Naive B cell (primary cell): Measurements from ENCODE around the gene KAT5. TPM values are rescaled to one million over a fixed set of nuclear protein-coding genes. Genes with fewer than 3 reads are reported as not detected.
A peak's percentile ranks its signal among the peaks of the same experiment; 100 is the strongest.
"Not testable (repeated sequence)": the region's sequence is repeated elsewhere in the genome, so short reads cannot be mapped to it uniquely, and the experiment has no call there.

Experiments
- ATAC-seq, 2 donors: fragments of 150-1000 bp; cut with Tn5 transposase; 2 replicates each; pipeline ENCODE4 v1.10.0; 2021; ENCODE audit warnings: low read depth in 2 of 2, mild to moderate bottlenecking in 2 of 2, moderate library complexity in 2 of 2
- DNase-seq: peaks from one replicate; pipeline ENCODE4 v3.0.0; 2022
- H3K27ac Mint-ChIP-seq, 6 donors: one replicate each; pipeline ENCODE4 v1.8.0; 2020 to 2022; ENCODE audit warnings: mild to moderate bottlenecking in 6 of 6, mixed read lengths in 6 of 6, moderate library complexity in 5 of 6, inconsistent platforms in 2 of 6
- H3K27me3 Mint-ChIP-seq, 3 donors: one replicate each; pipeline ENCODE4 v1.8.0; 2021 to 2022; ENCODE audit warnings: mixed read lengths in 3 of 3, mild to moderate bottlenecking in 1 of 3
- H3K36me3 Mint-ChIP-seq, 2 donors: one replicate each; pipeline ENCODE4 v1.8.0; 2020 to 2022; ENCODE audit warnings: mixed read lengths in 2 of 2, inconsistent platforms in 1 of 2, mild to moderate bottlenecking in 1 of 2
- H3K4me1 Mint-ChIP-seq, 3 donors: one replicate each; pipeline ENCODE4 v1.8.0; 2020 to 2022; ENCODE audit warnings: mixed read lengths in 3 of 3, inconsistent platforms in 1 of 3, mild to moderate bottlenecking in 1 of 3, moderate library complexity in 1 of 3
- H3K4me3 Mint-ChIP-seq, 8 donors: one replicate each; pipeline ENCODE4 v1.8.0; 2020 to 2022; ENCODE audit warnings: mild to moderate bottlenecking in 8 of 8, mixed read lengths in 8 of 8, moderate library complexity in 8 of 8, inconsistent platforms in 2 of 8
- H3K9me3 Mint-ChIP-seq, 7 donors: one replicate each; pipeline ENCODE4 v1.8.0; 2020 to 2022; ENCODE audit warnings: mixed read lengths in 7 of 7, mild to moderate bottlenecking in 5 of 7, inconsistent platforms in 2 of 7, moderate library complexity in 1 of 7
- polyA plus RNA-seq, 6 donors: library from polyadenylated mRNA; unstranded; fragments of 300-500 nt; fragmentation: Illumina TruSeq; gene quantifications; one replicate each; pipeline ENCODE4 v1.2.3, GENCODE V29; 2021; ENCODE audit warnings: low read depth in 6 of 6

Gene KAT5
- polyA plus RNA-seq, 6 donors from 2014 or later: 38.9 to 71.8 (median 63.6) TPM

- peak overlapping the region in 6 of 8 donors; percentile 31 to 95 (median 64) for H3K4me3 Mint-ChIP-seq
- H3K27me3 Mint-ChIP-seq: no peaks in the 10 kb centered on the region
- no peak for ATAC-seq
- H3K4me1 Mint-ChIP-seq: peaks cover 44 to 58% (median 46%) of the 10 kb centered on the region in 3 donors
- H3K27ac Mint-ChIP-seq: peak overlapping the region in 4 of 6 donors; percentile 72 to 95 (median 82)
- DNase-seq: no peak
- peaks cover 8 to 24% of the 10 kb centered on the region in 2 donors for H3K36me3 Mint-ChIP-seq
- no peaks in the 10 kb centered on the region for H3K9me3 Mint-ChIP-seq
These were observed 2.4 kb downstream of the KAT5 start for GRCh38 chr11:65714433-65714832.

GRCh38 chr11:65716302-65716701 lies 4.2 kb downstream of the KAT5 start:
- ATAC-seq (no peak), DNase-seq (no peak)
- peak overlapping the region in 1 of 8 donors; percentile 63 for H3K4me3 Mint-ChIP-seq
- peaks cover 8 to 24% of the 10 kb centered on the region in 2 donors for H3K36me3 Mint-ChIP-seq
- no peaks in the 10 kb centered on the region for H3K9me3 Mint-ChIP-seq
- peaks cover 49 to 69% (median 54%) of the 10 kb centered on the region in 3 donors for H3K4me1 Mint-ChIP-seq
- peak overlapping the region in 1 of 6 donors; percentile 72 for H3K27ac Mint-ChIP-seq
- no peaks in the 10 kb centered on the region for H3K27me3 Mint-ChIP-seq

GRCh38 chr11:65716774-65717405 lies 4.8 kb downstream of the KAT5 start:
- Mint-ChIP-seq H3K9me3 (no peaks in the 10 kb centered on the region), H3K27ac (peak overlapping the region in 1 of 6 donors; percentile 14), H3K36me3 (peaks cover 8 to 24% of the 10 kb centered on the region in 2 donors), H3K27me3 (no peaks in the 10 kb centered on the region), H3K4me1 (peaks cover 45 to 64% (median 51%) of the 10 kb centered on the region in 3 donors), H3K4me3 (peak overlapping the region in 1 of 8 donors; percentile 63)
- DNase-seq: no peak
- ATAC-seq: no peak

GRCh38 chr11:65717906-65718305 lies 5.9 kb downstream of the KAT5 start:
- Mint-ChIP-seq H3K4me1 (peaks cover 38 to 55% (median 42%) of the 10 kb centered on the region in 3 donors), H3K9me3 (no peaks in the 10 kb centered on the region), H3K4me3 (peak overlapping the region in 4 of 8 donors; percentile 26 to 63 (median 38)), H3K27me3 (no peaks in the 10 kb centered on the region), H3K36me3 (peaks cover 8 to 24% of the 10 kb centered on the region in 2 donors), H3K27ac (peak overlapping the region in 1 of 6 donors; percentile 75)
- ATAC-seq (no peak), DNase-seq (no peak)

GRCh38 chr11:65718531-65718930 lies 6.5 kb downstream of the KAT5 start:
- no peaks in the 10 kb centered on the region for H3K9me3 Mint-ChIP-seq
- H3K4me1 Mint-ChIP-seq: peaks cover 38 to 51% (median 42%) of the 10 kb centered on the region in 3 donors
- H3K36me3 Mint-ChIP-seq: peaks cover 8 to 24% of the 10 kb centered on the region in 2 donors
- H3K27ac Mint-ChIP-seq: peak overlapping the region in 2 of 6 donors; percentile 36 to 75
- DNase-seq: no peak
- H3K4me3 Mint-ChIP-seq: peak overlapping the region; percentile 59 to 94 (median 90)
- no peaks in the 10 kb centered on the region for H3K27me3 Mint-ChIP-seq
- no peak for ATAC-seq

GRCh38 chr11:65718964-65719492 lies 7.0 kb downstream of the KAT5 start:
- Mint-ChIP-seq H3K4me3 (peak overlapping the region; percentile 82 to 94 (median 92)), H3K36me3 (peaks cover 8 to 24% of the 10 kb centered on the region in 2 donors), H3K9me3 (no peaks in the 10 kb centered on the region), H3K4me1 (peaks cover 38 to 47% (median 42%) of the 10 kb centered on the region in 3 donors), H3K27me3 (no peaks in the 10 kb centered on the region), H3K27ac (peak overlapping the region in 3 of 6 donors; percentile 36 to 86 (median 84))
- no peak for DNase-seq
- no peak for ATAC-seq

- no peaks in the 10 kb centered on the region for H3K27me3 Mint-ChIP-seq
- H3K4me1 Mint-ChIP-seq: peaks cover 33 to 44% (median 38%) of the 10 kb centered on the region in 3 donors
- ATAC-seq (peak in 1 of 2 donors; percentile 7), DNase-seq (no peak)
- peaks cover 8 to 21% of the 10 kb centered on the region in 2 donors for H3K36me3 Mint-ChIP-seq
- peak overlapping the region in 5 of 6 donors; percentile 38 to 93 (median 83) for H3K27ac Mint-ChIP-seq
- H3K4me3 Mint-ChIP-seq: peak overlapping the region; percentile 90 to 95 (median 92)
- no peaks in the 10 kb centered on the region for H3K9me3 Mint-ChIP-seq
These were observed 7.8 kb downstream of the KAT5 start for GRCh38 chr11:65719871-65720210.

GRCh38 chr11:65720211-65720934 lies 8.3 kb downstream of the KAT5 start, which contains the start of gene RNASEH2C:
TSS of gene RNASEH2C (minus strand) at chr11:65720798. CDS start at chr11:65720758, 40 bp downstream.
- Mint-ChIP-seq H3K27ac (peak within 1 kb of the TSS; percentile 78 to 93 (median 84)), H3K4me1 (peaks cover 28 to 38% (median 33%) of the 10 kb centered on the region in 3 donors), H3K9me3 (no peaks in the 10 kb centered on the region), H3K4me3 (peak within 1 kb of the TSS; percentile 90 to 95 (median 92)), H3K27me3 (no peaks in the 10 kb centered on the region), H3K36me3 (peaks cover 4 to 15% of the 10 kb centered on the region in 2 donors)
- peak; percentile 75 for DNase-seq
- peak; percentile 92 to 93 for ATAC-seq

GRCh38 chr11:65722261-65722660 lies 10.2 kb downstream of the KAT5 start:
- Mint-ChIP-seq H3K27ac (peak overlapping the region in 1 of 6 donors; percentile 20), H3K36me3 (peaks cover 4 to 5% of the 10 kb centered on the region in 2 donors), H3K4me1 (peaks cover 24 to 32% (median 29%) of the 10 kb centered on the region in 3 donors), H3K9me3 (no peaks in the 10 kb centered on the region), H3K4me3 (peak overlapping the region in 4 of 8 donors; percentile 39 to 72 (median 66)), H3K27me3 (peaks cover 1 to 4% (median 4%) of the 10 kb centered on the region in 3 donors)
- DNase-seq: no peak
- no peak for ATAC-seq

- Mint-ChIP-seq H3K9me3 (peaks cover 0 to under 1% (median 0%) of the 10 kb centered on the region in 7 donors), H3K4me1 (no peaks in the 10 kb centered on the region), H3K27me3 (peaks cover 4 to 10% (median 9%) of the 10 kb centered on the region in 3 donors), H3K36me3 (no peaks in the 10 kb centered on the region), H3K27ac (no peak overlapping the region), H3K4me3 (no peak overlapping the region)
- DNase-seq: no peak
- ATAC-seq: no peak
These were observed 14.6 kb downstream of the KAT5 start for GRCh38 chr11:65726660-65727059.

- Mint-ChIP-seq H3K9me3 (peaks cover 0 to 3% (median 0%) of the 10 kb centered on the region in 7 donors), H3K36me3 (no peaks in the 10 kb centered on the region), H3K27me3 (peaks cover 11 to 17% (median 15%) of the 10 kb centered on the region in 3 donors), H3K4me1 (no peaks in the 10 kb centered on the region), H3K27ac (no peak overlapping the region), H3K4me3 (no peak overlapping the region)
- no peak for DNase-seq
- no peak for ATAC-seq
These were observed 15.8 kb downstream of the KAT5 start for GRCh38 chr11:65727865-65728264.

- ATAC-seq (no peak), DNase-seq (no peak)
- Mint-ChIP-seq H3K4me1 (no peaks in the 10 kb centered on the region), H3K9me3 (peaks cover 0 to 3% (median 0%) of the 10 kb centered on the region in 7 donors), H3K27ac (no peak overlapping the region), H3K27me3 (peaks cover 18 to 30% (median 22%) of the 10 kb centered on the region in 3 donors), H3K4me3 (no peak overlapping the region), H3K36me3 (no peaks in the 10 kb centered on the region)
These were observed 18.4 kb downstream of the KAT5 start for GRCh38 chr11:65730461-65730860.

GRCh38 chr11:65735111-65735510 lies 23.1 kb downstream of the KAT5 start:
- H3K4me1 Mint-ChIP-seq, DNase-seq, ATAC-seq, H3K4me3 Mint-ChIP-seq, H3K36me3 Mint-ChIP-seq, H3K27ac Mint-ChIP-seq, H3K9me3 Mint-ChIP-seq: not testable (repeated sequence)
- H3K27me3 Mint-ChIP-seq: peaks cover 28 to 43% (median 38%) of the 10 kb centered on the region in 3 donors
